Measurements from ENCODE around the gene MFSD12. TPM values are rescaled to one million over a fixed set of nuclear protein-coding genes. Genes with fewer than 3 reads are reported as not detected.
"Not testable (repeated sequence)": the region's sequence is repeated elsewhere in the genome, so short reads cannot be mapped to it uniquely, and the experiment has no call there.

The MFSD12 gene
- polyA plus RNA-seq, 6 donors from 2014 or later, result 19.1 to 37.6 (median 26.7) TPM

DNA sequence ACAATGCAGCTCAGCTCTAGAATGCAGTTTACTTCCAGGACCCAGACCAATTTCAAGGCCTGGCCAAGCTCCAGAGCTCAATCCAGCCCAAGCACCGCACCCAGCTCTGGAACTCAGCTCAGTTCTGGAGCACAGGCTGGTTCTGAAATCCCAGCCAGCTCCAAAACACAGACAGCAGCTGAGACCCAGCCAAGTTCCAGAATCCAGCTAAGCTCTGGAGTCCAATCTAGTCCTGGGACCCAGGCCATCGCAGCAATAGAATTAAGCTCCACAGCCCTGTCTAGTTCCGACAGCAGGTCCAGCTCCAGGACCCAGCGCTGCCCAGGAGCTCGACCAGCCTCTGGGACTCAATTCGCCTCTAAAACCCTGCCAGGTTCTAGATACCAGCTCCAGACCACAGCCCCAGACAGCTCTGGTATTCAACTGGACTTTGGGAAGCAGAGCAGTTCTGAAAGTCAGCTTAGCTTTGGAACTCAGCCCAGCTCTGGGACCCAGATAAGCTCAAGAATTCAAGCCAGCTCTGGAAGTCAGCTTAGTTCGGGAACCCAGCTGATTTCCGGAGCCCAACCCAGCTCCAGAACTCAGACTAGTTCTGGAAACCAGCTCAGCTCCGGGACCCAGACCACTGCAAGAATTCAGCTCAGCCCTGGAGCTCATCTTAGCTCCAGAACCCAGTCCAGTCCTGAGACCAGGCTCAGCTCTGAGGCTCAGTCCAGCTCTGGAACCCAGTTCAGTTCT is 34.7 kb upstream of the MFSD12 start:
- H3K9me3 Mint-ChIP-seq, result no peaks in the 10 kb centered on the region
- H3K4me1 Mint-ChIP-seq, result peaks cover 0 to 2% (median 0%) of the 10 kb centered on the region in 3 donors
- no peaks in the 10 kb centered on the region for H3K27me3 Mint-ChIP-seq
- H3K4me3 Mint-ChIP-seq, result no peak overlapping the region
- peak overlapping the region in 1 of 6 donors; percentile 63 for H3K27ac Mint-ChIP-seq
- DNase-seq, result no peak
- no peaks in the 10 kb centered on the region for H3K36me3 Mint-ChIP-seq
- no peak for ATAC-seq (ENCODE audit: low read depth in 2 of 2)

DNA sequence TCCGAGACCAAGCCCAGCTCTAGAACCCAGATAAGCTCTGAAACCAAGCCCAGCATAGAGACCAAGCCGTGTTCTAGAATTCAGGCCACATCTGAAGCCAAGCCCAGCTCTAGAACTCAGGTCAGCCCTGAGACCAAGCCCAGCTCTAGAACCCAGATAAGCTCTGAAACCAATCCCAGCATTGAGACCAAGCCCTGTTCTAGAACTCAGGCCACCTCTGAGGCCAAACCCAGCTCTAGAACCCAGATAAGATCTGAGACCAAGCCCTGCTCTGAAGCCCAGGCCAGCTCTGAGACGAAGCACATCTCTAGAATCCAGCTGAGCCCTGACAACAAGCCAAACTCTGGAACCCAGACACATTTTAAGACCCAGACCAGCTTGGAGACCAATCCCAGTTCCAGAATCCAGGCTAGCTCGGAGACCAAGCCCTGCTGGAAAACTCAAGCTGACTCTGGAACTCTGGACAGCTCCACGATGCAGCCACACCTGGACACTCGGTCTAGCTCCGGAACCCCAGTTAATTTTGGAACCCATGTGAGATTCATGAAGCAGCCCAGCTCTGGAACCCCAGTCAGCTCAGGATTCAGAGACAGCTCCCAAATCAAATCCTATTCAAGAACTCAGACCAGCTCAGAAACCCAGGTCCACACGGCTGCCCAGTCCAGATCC is 33.7 kb upstream of the MFSD12 start:
- Mint-ChIP-seq H3K4me1 (peaks cover 0 to 2% (median 2%) of the 10 kb centered on the region in 3 donors), H3K36me3 (no peaks in the 10 kb centered on the region), H3K4me3 (peak overlapping the region in 1 of 8 donors; percentile 16), H3K9me3 (no peaks in the 10 kb centered on the region), H3K27me3 (no peaks in the 10 kb centered on the region), H3K27ac (peak overlapping the region in 2 of 6 donors; percentile 15 to 63)
- ATAC-seq (ENCODE audit: low read depth in 2 of 2) (no peak), DNase-seq (no peak)

- Mint-ChIP-seq H3K27ac (no peak overlapping the region), H3K27me3 (no peaks in the 10 kb centered on the region), H3K36me3 (no peaks in the 10 kb centered on the region), H3K4me3 (no peak overlapping the region), H3K4me1 (peaks cover 0 to 6% (median 5%) of the 10 kb centered on the region in 3 donors), H3K9me3 (no peaks in the 10 kb centered on the region)
- DNase-seq (no peak), ATAC-seq (ENCODE audit: low read depth in 2 of 2) (no peak)
Measured at GRCh38 chr19:3589949-3590348, 32.6 kb upstream of the MFSD12 start.

DNA sequence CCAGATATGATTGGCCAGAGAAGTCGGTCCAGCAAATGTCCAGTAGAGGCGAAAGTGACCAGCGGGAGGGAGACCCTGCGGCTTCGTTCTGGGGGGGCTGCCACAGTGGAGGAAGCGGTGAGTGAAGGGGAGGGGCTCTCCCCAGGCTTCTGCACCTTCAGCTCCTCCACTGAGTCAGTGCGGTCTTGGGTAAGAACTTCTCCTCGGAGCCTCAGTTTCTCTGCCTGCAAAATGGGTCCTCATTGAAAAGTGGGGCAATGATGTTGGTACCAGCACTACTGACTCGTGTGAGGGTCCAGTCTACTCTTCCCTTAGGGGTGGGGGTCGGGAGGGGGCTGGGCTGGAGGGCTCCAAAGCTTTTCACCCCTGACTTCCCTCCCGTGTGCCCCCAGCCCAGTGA is 32.1 kb upstream of the MFSD12 start:
- no peak overlapping the region for H3K4me3 Mint-ChIP-seq
- ATAC-seq (ENCODE audit: low read depth in 2 of 2) (no peak), DNase-seq (no peak)
- no peaks in the 10 kb centered on the region for H3K9me3 Mint-ChIP-seq
- no peaks in the 10 kb centered on the region for H3K36me3 Mint-ChIP-seq
- peak overlapping the region in 1 of 6 donors; percentile 61 for H3K27ac Mint-ChIP-seq
- H3K27me3 Mint-ChIP-seq, result no peaks in the 10 kb centered on the region
- peaks cover 0 to 6% (median 5%) of the 10 kb centered on the region in 3 donors for H3K4me1 Mint-ChIP-seq

DNA sequence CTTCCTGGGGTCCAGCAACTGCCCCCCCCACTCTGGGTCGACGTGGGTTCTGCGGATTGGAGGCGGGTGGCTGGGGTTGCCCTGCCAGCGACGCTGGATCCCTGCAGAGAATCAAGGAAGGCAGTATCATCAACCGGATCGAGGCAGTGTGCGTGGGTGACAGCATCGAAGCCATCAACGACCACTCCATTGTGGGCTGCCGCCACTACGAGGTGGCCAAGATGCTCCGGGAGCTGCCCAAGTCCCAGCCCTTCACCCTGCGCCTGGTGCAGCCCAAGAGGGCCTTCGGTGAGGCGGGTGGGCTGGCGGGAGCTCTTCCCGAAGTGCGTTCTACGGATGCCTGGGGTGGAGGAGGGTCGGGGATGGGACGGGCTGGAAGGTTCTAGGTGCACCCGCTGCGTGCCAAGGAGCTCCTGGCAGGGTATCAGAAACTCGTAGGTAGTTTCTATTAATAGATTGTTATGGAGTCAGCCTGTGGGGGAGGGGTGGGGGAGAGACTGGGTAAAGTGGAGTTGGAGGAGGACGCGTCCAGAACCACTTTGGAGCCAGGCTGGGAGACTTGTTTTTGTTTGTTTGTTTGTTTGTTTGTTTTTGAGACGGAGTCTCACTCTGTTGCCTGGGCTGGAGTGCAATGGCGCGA is 29.4 kb upstream of the MFSD12 start:
- Mint-ChIP-seq H3K4me1 (peaks cover 0 to 6% (median 2%) of the 10 kb centered on the region in 3 donors), H3K9me3 (no peaks in the 10 kb centered on the region), H3K4me3 (peak overlapping the region in 3 of 8 donors; percentile 22 to 58 (median 40)), H3K27ac (no peak overlapping the region), H3K27me3 (no peaks in the 10 kb centered on the region), H3K36me3 (no peaks in the 10 kb centered on the region)
- no peak for ATAC-seq (ENCODE audit: low read depth in 2 of 2)
- DNase-seq, result no peak

- H3K27ac Mint-ChIP-seq, result no peak overlapping the region
Measured at GRCh38 chr19:3586127-3586626, 28.8 kb upstream of the MFSD12 start.

DNA sequence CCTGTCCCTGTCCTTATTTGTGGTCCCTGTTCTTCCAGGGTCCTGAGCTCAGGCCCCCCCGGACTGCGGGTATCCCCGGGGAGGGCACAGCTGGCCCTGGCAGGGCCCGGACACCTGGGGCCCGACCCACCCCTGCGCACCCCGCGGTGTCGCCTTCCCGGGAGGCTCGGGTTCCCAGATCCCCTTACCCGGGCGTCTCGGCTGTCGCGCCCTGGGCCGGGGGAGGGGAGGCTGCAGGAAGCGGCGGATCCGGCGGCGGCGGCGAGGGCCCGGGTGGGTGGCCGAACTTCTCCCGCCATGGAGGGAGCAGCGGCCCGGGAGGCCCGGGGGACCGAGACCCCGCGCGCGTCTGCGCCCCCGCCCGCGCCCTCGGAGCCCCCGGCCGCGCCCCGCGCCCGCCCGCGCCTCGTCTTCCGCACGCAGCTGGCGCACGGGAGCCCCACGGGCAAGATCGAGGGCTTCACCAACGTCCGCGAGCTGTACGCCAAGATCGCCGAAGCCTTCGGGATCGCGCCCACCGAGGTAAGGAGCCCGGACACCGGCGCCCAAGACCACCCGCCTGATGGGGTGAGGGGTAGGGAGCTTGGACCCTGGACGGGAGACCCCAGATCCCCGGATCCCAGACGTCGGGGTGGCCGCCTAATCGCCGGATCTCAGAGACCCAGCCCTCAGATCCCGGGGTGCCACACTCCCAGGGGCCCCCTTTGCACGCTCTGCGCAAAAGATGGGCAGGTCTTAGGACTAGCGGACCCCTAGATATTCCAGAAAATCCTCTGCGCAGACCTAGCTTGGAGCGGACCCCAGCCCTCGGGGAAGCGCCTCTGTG is 28.1 kb upstream of the MFSD12 start, which contains the start of gene GIPC3:
Gene GIPC3, plus strand, starts transcription at position 178 of the 826 bp plus-strand sequence. Its CDS starts 120 bp downstream, at position 298.
- H3K9me3 Mint-ChIP-seq, result no peaks in the 10 kb centered on the region
- peaks cover 0 to 6% (median 2%) of the 10 kb centered on the region in 3 donors for H3K4me1 Mint-ChIP-seq
- ATAC-seq (ENCODE audit: low read depth in 2 of 2), result peak; percentile 30 to 35
- no peak for DNase-seq
- H3K27ac Mint-ChIP-seq, result no peak within 1 kb of the TSS
- no peaks in the 10 kb centered on the region for H3K36me3 Mint-ChIP-seq
- peak within 1 kb of the TSS; percentile 21 to 75 (median 62) for H3K4me3 Mint-ChIP-seq
- H3K27me3 Mint-ChIP-seq, result no peaks in the 10 kb centered on the region

More at GRCh38 chr19:3586127-3586626, 28.8 kb upstream of the MFSD12 start:
- H3K36me3 Mint-ChIP-seq, result no peaks in the 10 kb centered on the region
- H3K27me3 Mint-ChIP-seq, result no peaks in the 10 kb centered on the region
- H3K4me1 Mint-ChIP-seq, result peaks cover 0 to 6% (median 2%) of the 10 kb centered on the region in 3 donors
- H3K9me3 Mint-ChIP-seq, result no peaks in the 10 kb centered on the region
- ATAC-seq (ENCODE audit: low read depth in 2 of 2) (peak; percentile 50 to 67), DNase-seq (peak; percentile 49)
- peak overlapping the region; percentile 21 to 75 (median 62) for H3K4me3 Mint-ChIP-seq

GRCh38 chr19:3584036-3584802 is 26.8 kb upstream of the MFSD12 start:
- not testable (repeated sequence) for ATAC-seq (ENCODE audit: low read depth in 2 of 2); H3K4me1 Mint-ChIP-seq; DNase-seq; H3K9me3 Mint-ChIP-seq; H3K27me3 Mint-ChIP-seq; H3K36me3 Mint-ChIP-seq
- Mint-ChIP-seq H3K27ac (peak overlapping the region in 1 of 6 donors; percentile 10), H3K4me3 (peak overlapping the region in 4 of 8 donors; percentile 20 to 29 (median 23))

DNA sequence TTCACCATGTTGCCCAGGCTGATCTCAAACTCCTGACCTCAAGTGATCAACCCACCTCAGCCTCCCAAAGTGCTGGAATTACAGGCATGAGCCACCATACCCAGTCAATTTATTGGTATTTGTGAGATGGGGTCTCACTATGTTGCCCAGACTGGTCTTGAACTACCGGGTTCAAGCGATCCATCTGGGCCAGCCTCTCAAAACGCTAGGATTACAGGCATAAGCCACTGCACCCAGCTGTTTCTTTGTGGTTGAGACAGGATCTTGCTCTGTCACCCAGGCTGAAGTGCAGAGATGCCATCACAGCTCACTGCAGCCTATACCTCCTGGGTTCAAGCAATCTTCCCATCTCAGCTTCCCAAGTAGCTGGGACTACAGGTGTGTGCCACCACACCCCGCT is 24.4 kb upstream of the MFSD12 start:
- ATAC-seq (ENCODE audit: low read depth in 2 of 2); H3K4me1 Mint-ChIP-seq; H3K36me3 Mint-ChIP-seq; H3K4me3 Mint-ChIP-seq; H3K9me3 Mint-ChIP-seq; DNase-seq; H3K27me3 Mint-ChIP-seq; H3K27ac Mint-ChIP-seq: not testable (repeated sequence)

DNA sequence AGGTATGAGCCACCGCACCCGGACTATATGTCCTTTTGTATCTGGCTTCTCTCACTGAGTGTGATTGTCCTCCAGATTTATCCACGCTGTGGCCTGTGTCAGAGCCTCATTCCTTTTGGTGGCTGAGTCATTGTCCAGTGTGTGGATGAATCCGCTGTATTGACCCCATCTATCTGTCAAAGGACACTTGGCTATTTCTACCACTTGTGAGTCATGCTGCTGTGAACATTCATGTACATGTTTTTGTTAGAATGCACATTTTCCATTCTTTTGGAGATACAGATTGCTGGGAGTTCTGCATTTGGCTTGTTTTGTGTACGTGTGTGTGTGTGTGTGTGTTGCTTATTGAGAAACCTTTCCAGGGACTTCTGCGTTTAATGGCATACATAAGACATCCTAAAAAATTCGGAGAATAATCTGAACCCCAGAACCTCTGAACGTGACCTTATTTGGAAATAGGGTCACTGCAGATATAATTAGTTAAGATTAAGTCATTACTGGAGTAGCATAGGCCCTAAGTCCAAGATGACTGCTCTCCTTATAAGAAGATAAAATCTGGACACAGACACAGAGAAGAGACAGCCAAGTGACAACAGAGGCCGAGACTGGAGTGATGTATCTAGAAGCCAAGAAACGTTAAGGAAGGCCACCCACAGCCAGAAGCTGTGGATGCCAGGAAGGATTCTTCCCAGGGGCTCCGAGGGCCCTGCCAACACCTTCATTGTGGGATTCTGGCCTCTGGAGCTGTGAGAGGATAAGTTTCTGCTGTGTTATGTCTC is 23.0 kb upstream of the MFSD12 start:
- Mint-ChIP-seq H3K4me1 (peaks cover under 1 to 6% (median 4%) of the 10 kb centered on the region in 3 donors), H3K27me3 (no peaks in the 10 kb centered on the region), H3K27ac (peak overlapping the region in 3 of 6 donors; percentile 49 to 52 (median 49)), H3K9me3 (no peaks in the 10 kb centered on the region), H3K4me3 (peak overlapping the region in 1 of 8 donors; percentile 35), H3K36me3 (peaks cover 0 to 4% of the 10 kb centered on the region in 2 donors)
- DNase-seq (no peak), ATAC-seq (ENCODE audit: low read depth in 2 of 2) (no peak)

DNA sequence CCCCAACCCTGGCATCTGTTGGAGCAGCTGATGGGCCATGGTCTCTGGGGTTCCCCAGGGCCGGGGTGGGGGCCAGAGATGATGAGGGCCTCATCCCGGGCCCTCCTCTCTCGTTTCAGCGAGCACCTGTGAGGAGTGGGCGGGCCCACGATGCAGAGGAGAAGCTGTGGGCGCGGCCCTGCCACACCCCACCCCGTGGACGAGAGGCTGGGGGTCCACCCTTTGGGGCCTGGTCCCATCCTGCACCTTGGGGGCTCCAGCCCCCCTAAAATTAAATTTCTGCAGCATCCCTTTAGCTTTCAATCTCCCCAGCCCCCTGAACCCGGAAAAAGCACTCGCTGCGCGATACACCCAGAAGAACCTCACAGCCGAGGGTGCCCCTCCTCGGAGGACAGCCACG is 21.0 kb upstream of the MFSD12 start:
- peaks cover 9 to 14% (median 13%) of the 10 kb centered on the region in 3 donors for H3K4me1 Mint-ChIP-seq
- H3K4me3 Mint-ChIP-seq, result peak overlapping the region in 1 of 8 donors; percentile 23
- no peak for ATAC-seq (ENCODE audit: low read depth in 2 of 2)
- no peaks in the 10 kb centered on the region for H3K9me3 Mint-ChIP-seq
- H3K27me3 Mint-ChIP-seq, result no peaks in the 10 kb centered on the region
- H3K27ac Mint-ChIP-seq, result no peak overlapping the region
- H3K36me3 Mint-ChIP-seq, result peaks cover 0 to 7% of the 10 kb centered on the region in 2 donors
- DNase-seq, result no peak
